GM18505 (cell line): ENCODE data around the gene NFIC.
"Not testable (repeated sequence)": the region's sequence is repeated elsewhere in the genome, so short reads cannot be mapped to it uniquely, and the experiment has no call there.

Experiments
- ATAC-seq: cut with Tn5 transposase; IDR thresholded peaks from one replicate; pipeline ENCODE4 v1.9.1; 2021; ENCODE audit not compliant: unreplicated experiment
- POLR2A ChIP-seq: IDR thresholded peaks from 4 replicates; pipeline ENCODE4 v1.6.1; 2011; ENCODE audit warnings: borderline replicate concordance; ENCODE audit not compliant: insufficient read depth, insufficient read length; ENCODE audit errors: extremely low read depth

NFIC gene

DNA sequence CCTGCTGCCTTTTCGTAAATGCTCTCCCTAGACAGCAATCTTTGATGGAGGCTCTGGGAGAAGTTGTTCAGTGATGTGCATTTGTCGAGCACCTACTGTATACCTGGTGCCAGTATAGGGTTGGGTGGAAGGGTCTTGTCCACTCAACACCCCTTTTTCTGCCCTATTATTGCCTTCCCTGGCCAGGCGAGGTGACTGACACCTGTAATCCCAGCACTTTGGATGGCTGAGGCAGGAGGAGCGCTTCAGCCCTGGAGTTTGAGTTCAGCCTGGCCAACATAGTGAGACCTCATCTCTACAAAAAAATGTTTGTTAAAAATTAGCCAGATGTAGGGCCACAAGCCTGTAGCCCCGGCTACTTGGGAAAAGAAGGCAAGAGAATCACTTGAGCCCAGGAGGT is 49.3 kb downstream of the NFIC start:
- TF ChIP-seq POLR2A = no peak

DNA sequence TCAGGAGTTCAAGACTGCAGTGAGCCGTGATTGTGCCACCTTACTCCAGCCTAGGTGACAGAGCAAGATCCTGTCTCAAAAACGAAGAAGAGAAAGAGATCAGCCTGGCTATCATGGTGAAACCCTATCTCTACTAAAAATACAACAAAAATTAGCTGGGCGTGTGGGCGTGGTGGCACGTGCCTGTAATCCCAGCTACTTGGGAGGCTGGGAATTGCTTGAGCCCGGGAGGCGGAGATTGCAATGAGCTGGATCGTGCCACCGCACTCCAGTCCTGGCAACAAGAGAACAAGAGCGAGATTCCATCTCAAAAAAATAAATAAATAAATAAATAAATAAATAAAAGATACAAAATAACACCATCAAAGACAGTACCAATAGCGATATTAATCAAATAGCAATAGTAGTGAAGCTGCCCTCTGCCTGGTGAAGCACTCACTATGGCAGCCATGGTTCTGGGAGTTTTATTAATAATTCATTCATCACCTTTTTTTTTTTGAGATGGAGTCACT is 53.9 kb downstream of the NFIC start:
- no peak for TF ChIP-seq POLR2A

More for the DNA sequence above, 49.3 kb downstream of the NFIC start:
- ATAC-seq = no peak

DNA sequence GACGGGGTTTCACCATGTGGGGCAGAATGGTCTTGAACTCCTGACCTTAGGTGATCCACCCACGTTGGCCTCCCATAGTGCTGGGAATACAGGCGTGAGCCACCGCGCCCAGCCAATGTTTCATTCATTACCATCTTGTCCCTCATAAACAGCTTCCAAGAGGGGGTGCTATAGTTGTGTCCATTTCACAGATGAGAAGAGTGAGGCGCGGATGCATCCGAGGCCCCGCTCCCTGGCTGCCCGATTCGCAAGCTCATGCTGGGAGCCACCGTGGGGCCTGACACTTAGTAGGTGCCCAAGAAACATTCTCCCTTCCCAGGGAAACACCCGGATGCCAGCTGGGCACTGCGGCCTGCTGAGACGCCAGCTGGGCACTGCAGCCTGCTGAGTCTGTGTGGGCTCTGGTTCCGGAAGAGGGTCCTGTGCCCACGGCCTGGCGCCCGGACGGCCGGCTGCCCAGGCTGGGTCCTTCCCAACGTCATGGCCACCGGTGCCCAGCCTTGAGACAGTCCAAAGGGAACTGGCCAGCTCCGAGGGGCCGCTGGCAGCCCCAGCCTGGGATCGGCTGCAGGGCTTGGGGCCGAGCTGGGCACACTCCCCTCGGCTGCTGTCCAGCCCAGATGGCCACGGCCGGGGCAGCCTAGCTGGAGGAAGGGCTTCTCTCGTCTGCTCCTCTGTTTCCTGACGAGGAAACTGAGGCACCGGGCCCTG is 54.7 kb downstream of the NFIC start:
- ATAC-seq = no peak
- no peak for TF ChIP-seq POLR2A

More for the DNA sequence above, 53.9 kb downstream of the NFIC start:
- no peak for ATAC-seq

DNA sequence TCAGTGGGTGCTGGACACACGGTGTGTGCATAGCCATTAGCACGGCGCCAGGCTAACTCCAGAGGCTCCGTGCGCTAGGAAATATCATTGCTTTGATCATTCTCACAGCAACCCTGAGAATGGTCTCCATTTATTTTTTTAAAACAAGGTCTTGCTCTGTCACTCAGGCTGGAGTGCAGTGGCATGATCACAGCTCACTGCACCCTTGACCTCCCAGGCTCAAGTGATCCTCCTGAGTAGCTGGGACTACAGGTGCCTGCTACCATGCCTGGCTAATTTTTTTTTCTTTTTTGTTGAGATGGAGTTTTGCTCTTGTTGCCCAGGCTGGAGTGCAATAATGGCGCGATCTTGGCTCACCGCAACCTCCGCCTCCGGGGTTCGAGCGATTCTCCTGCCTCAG is 55.3 kb downstream of the NFIC start:
- ATAC-seq = not testable (repeated sequence)

DNA sequence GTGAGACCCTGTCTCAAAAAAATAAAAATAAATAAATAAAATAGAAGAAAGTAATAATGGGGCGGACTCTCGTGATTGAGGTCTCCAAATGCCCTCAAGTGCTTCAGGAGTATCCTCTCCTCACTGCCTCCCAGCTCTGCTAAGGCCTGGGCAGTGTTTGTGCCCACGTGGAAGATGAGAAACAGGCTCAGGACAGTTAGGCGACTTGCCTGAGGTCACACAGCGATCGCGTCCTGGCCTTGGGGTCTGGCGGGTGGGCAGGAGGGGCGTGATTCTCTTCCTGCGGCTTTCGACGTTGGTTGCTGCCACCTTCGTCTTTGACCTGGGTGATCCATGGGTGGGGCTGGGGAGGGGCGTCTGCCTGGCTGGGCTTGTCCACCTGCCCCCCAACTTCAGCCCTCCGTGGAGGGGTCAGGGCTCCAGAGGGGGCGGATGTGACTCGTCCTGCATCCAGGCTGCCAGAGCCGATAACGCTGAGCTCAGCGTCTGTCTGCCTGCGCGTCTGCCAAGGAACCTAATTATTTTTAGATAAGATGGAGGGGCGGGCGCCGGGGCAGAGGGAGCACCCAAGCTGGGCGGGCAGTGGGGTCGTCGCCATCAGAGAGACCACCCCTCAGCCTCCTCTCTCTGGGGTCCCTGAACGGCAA is 56.9 kb downstream of the NFIC start:
- no peak for TF ChIP-seq POLR2A
- ATAC-seq = no peak

DNA sequence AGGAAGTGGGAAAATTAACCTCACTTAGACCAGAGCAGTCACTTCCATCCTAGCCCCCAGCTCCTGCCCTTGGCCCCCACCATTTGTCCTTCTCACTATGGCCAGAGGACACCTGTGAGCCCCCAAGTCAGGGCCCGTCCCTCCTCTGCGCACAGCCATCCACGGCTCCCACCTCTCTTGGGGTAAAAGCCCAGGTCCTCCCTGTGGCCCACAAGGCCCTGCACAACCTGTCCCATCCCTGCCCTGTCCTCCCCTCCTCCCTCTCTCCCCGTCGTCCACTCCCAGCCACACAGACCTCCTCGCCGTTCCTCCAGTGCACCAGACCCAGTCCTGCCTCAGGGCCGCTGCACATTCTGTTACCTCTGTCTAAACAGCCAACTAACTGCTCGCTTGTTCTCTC is 60.0 kb downstream of the NFIC start:
- no peak for ATAC-seq
- no peak for TF ChIP-seq POLR2A

DNA sequence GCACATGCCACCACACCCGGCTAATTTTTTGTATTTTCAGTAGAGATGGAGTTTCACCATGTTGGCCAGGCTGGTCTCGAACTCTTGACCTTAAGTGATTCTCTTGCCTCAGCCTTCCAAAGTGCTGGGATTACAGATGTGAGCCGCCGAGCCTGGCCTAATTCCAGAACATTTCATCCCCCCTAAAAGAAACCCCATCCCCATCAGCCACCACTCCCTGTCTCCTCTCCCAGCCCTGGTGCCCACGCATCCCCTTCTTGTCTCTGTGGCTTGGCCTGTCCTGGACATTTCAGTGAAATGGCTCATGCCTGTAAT is 63.9 kb downstream of the NFIC start:
- ATAC-seq = not testable (repeated sequence)

DNA sequence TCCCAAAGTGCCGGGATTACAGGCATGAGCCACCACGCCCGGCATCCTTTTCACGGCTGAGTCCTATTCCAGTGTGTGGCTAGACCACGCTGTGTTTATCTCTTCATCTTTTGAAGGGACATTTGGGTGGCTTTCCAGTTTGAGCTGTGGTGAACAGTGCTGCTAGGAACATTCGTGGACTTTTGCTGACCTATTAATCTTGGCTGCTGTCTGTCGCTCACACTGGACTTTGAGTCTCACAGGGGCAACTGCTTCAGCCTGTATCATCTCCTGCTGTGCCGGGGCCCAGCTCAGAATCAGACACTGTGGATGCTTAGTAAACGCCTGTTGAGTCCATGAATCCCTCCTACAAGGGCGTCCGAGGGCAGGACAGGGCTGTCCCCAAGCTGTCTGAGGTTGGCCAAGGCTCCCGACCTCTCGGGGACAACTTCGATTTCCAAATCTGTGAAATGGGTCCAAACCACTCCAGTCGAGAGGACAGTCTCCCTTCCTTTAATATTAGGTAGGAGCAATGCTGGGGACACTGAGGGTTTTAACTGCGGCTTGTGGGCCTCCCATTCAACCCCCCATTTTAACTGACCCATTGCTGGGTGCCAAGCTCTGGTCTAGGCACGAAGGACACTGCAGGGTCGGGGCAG is 65.5 kb downstream of the NFIC start:
- ATAC-seq = no peak
- no peak for TF ChIP-seq POLR2A

DNA sequence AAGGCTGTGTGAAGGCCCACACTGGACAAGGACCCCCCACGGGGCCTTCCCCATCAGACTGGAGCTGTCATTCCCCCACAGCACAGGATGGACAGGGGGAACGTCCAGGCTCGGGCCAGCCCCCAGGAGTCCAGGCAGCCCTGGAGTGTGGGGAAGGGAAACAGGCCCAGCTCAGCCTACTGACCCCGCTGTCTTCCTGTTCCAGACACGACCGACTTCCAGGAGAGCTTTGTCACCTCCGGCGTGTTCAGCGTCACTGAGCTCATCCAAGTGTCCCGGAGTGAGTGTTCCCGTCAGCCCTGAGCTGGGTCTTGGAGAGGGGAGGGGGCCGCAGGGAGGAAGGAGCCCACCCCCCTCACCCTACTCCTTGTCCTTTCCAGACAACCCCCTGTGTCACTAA is 66.9 kb downstream of the NFIC start:
- ATAC-seq = no peak
- TF ChIP-seq POLR2A = no peak

DNA sequence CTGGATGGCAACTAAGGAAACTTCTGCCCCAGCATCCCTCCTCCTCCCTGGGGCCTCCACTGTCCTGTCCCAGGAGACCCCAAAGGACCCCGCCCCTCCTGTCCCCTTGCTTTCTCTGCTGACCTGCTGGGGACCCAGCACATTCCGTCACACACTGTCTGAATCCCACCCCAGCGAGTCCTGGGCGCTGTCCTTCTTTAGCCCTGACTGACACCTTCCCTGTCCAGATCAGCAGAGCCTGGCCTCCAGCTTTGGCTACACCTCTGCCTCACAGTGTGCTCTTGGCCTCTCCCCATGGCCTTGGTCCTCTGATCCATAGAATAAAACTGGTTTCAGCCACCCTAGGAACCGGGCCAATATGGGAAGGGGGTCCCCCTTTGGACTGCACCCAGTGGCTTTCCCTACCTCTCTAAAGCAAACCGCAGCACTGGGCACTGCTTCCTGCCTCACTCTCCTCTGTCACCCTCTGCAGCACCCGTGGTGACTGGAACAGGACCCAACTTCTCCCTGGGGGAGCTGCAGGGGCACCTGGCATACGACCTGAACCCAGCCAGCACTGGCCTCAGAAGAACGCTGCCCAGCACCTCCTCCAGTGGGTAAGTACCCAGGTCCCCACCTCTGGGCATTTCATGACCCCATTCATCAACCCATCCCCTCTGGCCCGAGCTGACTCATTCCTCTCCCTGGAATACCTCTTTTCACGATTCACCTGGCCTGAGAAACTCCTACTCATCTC is 67.6 kb downstream of the NFIC start:
- TF ChIP-seq POLR2A = no peak
- ATAC-seq = no peak

DNA sequence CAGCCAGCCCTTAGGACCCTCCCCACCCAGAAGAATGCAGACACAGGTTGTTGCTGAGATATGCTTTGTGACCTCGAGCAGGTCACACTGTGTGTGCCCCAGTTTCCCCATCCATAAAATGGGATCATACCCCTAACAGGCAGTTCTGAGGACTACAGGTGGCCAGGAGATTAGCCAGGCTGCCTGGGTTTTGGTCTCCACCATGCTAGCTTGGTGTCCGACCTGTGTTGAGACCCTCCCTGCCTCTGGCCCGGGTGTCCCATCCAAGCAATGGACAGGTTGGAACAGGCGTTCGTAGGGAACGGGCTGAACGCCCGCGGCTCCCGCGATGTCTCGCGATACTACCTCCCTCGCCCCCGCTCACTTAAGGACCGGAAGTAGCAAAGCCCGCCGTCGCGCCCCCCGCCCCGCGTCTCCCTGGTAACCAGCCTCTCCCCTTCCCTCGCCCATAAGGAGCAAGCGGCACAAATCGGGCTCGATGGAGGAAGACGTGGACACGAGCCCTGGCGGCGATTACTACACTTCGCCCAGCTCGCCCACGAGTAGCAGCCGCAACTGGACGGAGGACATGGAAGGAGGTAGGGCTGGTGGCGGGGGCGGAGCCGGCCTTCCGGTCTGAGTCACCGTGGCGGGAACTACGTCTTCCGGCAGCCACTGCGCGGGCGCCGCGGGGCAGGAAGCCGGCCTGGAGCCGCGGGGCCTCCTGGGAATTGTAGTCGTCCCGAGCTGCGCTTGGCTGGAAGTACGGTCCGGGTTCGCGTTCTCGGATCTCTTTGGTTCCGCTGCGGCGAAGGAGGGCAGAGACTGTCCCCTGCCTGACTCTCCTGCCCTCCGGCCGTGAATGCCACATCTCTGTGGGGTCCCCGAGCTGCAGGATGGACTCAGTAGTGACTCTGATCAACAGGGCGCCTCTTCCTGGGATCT is 68.5 kb downstream of the NFIC start:
- peak; percentile 75 for TF ChIP-seq POLR2A

DNA sequence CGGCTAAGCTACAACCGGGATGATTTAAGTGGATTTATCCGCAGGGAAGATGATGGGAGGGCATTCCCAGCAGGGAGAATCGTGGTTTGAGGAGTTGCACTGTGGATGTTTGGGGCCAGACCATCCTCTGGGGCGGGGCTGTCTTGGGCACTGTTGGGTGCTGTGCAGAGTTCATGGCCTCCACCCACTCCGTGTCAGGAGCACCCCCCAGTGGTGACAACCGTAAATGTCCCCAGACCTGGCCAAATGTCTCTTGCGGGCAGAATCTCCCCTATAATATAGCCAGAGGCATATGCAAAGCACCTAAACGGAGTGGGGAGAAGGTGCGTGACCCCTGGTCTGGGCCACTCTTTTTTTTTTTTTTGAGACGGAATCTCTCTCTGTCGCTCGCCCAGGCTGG is 73.7 kb downstream of the NFIC start:
- ATAC-seq = no peak
- TF ChIP-seq POLR2A = no peak

More for the DNA sequence above, 68.5 kb downstream of the NFIC start:
- peak; percentile 80 for ATAC-seq
